ENCODE measurements around the gene TECPR2. TPM values are rescaled to one million over a fixed set of nuclear protein-coding genes. Genes with fewer than 3 reads are reported as not detected.

Gene TECPR2
- total RNA-seq, 2 experiments from 2014 or later = 4.7 to 5.0 TPM

DNA sequence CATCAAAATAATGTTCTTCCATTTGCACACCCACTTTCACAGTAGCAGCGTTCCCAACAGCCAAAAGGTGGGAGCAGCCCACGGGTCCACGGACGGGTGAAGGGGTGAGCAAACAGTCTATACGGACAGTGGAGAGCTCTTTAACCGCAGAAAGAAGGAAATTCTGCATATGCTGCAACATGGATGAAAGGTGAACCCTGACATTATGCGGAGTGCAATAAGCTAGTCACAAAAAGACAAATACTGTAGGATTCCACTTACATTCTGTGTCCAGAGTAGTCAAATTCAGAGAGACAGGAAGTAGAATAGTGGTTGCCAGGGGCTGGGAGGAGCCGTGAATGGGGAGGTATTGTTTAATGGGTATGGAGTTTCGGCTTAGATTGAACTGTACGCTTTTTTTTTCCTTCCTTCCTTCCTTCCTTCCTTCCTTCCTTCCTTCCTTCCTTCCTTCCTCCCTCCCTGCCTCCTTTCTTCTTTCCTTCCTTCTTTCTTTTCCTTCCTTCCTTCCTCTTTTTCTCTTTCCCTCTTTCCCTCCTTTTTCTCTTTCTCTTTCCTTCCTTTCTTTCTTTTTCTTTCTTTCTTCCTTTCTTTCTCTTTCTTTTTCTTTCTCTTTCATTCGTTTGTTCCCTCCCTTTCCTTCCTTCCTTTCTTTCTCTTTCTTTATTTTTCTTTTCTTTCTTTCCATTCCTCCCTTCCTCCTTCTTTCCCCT lies 162.6 kb downstream of the TECPR2 start:
- intact Hi-C loops (cut with micrococcal nuclease) = loop anchor here (5.0 kb wide), 1 partner anchor 67 kb away; the partner anchor contains the start of gene RCOR1
- Mint-ChIP-seq H3K27ac (peak overlapping the region; percentile 75), H3K4me1 (ENCODE audit: low read depth) (peaks cover 28% of the 10 kb centered on the region), H3K9me3 (no peaks in the 10 kb centered on the region), H3K27me3 (no peaks in the 10 kb centered on the region), H3K4me3 (peak overlapping the region; percentile 79), H3K36me3 (ENCODE audit: low read depth) (no peaks in the 10 kb centered on the region)
- TF ChIP-seq, protein P1, sequence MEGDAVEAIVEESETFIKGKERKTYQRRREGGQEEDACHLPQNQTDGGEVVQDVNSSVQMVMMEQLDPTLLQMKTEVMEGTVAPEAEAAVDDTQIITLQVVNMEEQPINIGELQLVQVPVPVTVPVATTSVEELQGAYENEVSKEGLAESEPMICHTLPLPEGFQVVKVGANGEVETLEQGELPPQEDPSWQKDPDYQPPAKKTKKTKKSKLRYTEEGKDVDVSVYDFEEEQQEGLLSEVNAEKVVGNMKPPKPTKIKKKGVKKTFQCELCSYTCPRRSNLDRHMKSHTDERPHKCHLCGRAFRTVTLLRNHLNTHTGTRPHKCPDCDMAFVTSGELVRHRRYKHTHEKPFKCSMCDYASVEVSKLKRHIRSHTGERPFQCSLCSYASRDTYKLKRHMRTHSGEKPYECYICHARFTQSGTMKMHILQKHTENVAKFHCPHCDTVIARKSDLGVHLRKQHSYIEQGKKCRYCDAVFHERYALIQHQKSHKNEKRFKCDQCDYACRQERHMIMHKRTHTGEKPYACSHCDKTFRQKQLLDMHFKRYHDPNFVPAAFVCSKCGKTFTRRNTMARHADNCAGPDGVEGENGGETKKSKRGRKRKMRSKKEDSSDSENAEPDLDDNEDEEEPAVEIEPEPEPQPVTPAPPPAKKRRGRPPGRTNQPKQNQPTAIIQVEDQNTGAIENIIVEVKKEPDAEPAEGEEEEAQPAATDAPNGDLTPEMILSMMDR (IDR thresholded peaks at IDR 0.05) = no peak
- peak; percentile 67 for DNase-seq
- ChIA-PET POLR2A (interaction anchor here (0.6 to 1.7 kb wide), 4 partner anchors 13 to 66 kb away, joined by 3 to 7 read pairs (median 5); partner anchors contain the start of gene ANKRD9), CTCF (interaction anchor here (0.6 to 5.7 kb wide), 32 partner anchors 8 to 376 kb away, joined by 3 to 31 read pairs (median 4); partner anchors contain the start of gene MOK)
- peak; percentile 31 for ATAC-seq

DNA sequence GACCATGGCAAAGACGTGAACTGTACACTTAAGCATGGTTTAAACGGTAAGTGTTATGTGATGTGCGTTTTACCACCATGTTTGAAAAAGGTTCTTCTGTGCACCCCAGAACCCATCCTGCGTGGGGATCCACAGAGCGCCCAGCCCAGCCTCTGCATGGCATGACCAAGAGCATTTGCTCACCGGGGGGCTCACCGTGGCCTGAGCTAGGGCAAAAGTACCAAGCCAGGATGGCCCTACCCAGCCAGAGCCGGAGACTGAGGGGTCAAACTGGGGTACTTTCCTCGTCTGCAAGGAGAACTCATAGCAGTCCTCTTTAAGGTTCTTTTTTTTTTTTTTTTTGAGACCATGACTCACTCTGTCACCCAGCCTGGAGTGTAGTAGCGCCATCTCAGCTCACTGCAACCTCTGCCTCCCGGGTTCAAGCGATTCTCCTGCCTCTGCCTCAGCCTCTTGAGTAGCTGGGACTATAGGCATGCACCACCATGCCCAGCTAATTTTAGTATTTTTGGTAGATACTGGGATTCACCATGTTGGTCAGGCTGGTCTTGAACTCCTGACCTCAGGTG lies 163.3 kb downstream of the TECPR2 start:
- POLR2A ChIA-PET = interaction anchor here (1.2 to 1.7 kb wide), 2 partner anchors 15 to 65 kb away, joined by 4 to 7 read pairs; no protein-coding TSS in a partner anchor

DNA sequence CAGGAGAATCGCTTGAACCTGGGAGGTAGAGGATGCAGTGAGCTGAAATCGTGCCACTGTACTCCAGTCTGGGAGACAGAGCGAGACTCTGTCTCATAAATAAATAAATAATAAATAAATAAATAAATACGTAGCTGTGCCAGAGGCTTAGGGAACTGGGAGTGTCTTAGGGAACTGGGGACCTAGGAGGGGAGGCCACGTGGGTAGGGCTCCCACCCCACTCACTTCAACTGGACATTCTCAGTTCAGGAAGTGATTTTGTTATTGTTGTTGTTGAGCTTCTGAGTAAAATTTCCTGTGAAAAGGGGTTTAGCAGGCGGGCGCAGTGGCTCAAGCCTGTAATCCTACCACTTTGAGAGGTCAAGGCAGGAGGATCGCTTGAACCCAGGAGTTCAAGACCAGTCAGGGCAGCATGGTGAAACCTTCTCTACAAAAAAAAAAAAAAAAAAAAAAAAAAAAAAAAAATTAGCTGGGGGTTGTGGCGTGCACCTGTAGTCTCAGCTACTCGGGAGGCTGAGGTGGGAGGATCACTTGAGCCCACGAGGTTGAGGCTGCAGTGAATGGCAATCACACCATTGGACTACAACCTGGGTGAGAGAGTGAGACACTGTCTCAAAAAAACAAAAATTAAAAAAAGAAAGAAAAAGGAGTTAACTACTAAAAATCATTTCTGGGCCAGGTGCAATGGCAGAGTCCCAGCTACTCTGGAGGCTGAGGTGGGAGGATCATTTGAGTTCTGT lies 165.9 kb downstream of the TECPR2 start:
- no peak for ATAC-seq
- no peaks in the 10 kb centered on the region for H3K9me3 Mint-ChIP-seq
- no peak overlapping the region for H3K27ac Mint-ChIP-seq

More for the DNA sequence above, 163.3 kb downstream of the TECPR2 start:
- intact Hi-C loops (cut with micrococcal nuclease) = loop anchor here (5.0 kb wide), 1 partner anchor 66 kb away; the partner anchor contains the start of gene RCOR1
- Mint-ChIP-seq H3K36me3 (ENCODE audit: low read depth) (no peaks in the 10 kb centered on the region), H3K9me3 (no peaks in the 10 kb centered on the region), H3K27ac (peak overlapping the region; percentile 75), H3K4me3 (peak overlapping the region; percentile 79), H3K27me3 (no peaks in the 10 kb centered on the region), H3K4me1 (ENCODE audit: low read depth) (peaks cover 28% of the 10 kb centered on the region)
- ATAC-seq (no peak), DNase-seq (no peak)
- CTCF ChIA-PET = interaction anchor here (1.3 to 5.7 kb wide), 2 partner anchors 10 to 88 kb away, joined by 6 to 31 read pairs; no protein-coding TSS in a partner anchor
- TF ChIP-seq, protein P1 (IDR thresholded peaks at IDR 0.05) = no peak

DNA sequence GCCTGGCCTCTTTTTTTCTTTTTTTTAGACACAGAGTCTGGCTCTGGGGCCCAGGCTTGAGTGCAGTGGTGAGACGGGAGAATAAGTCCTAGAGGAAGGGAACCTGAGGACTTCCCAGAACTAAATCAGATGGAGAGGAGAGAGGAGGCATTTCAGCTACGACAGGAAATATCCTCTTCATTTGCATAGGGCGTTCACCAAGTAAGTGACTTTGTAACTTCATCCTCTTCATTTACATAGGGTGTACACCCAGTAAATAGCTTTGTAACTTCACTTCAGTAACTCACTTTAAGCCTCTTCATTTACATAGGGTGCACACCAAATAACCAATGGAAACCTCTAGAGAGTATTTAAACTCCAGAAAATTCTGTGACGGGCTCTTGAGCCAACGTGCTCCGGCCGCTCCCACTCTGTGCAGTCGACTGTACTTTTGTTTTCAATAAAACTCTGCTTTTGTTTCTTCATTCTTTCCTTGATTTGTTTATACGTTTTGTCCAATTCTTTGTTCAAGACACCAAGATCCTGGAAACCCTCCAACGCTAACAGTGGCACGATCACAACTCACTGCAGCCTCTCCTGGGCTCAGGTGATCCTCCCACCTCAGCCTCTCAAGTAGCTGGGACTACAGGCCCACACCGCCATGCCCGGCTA lies 168.2 kb downstream of the TECPR2 start:
- Mint-ChIP-seq H3K4me1 (ENCODE audit: low read depth) (peaks cover under 1% of the 10 kb centered on the region), H3K27ac (no peak overlapping the region), H3K4me3 (no peak overlapping the region), H3K36me3 (ENCODE audit: low read depth) (no peaks in the 10 kb centered on the region), H3K27me3 (no peaks in the 10 kb centered on the region), H3K9me3 (no peaks in the 10 kb centered on the region)
- CTCF ChIA-PET = no interaction called here
- TF ChIP-seq, protein P1 (IDR thresholded peaks at IDR 0.05) = no peak
- intact Hi-C loops (cut with micrococcal nuclease) = no loop called here
- ATAC-seq (no peak), DNase-seq (no peak)
- POLR2A ChIA-PET = no interaction called here

More for the DNA sequence above, 165.9 kb downstream of the TECPR2 start:
- H3K36me3 Mint-ChIP-seq (ENCODE audit: low read depth) = no peaks in the 10 kb centered on the region
- H3K4me1 Mint-ChIP-seq (ENCODE audit: low read depth) = peaks cover 21% of the 10 kb centered on the region
- intact Hi-C loops (cut with micrococcal nuclease) = loop anchor here (5.0 kb wide), 1 partner anchor 64 kb away; the partner anchor contains the start of gene RCOR1
- ChIA-PET POLR2A (no interaction called here), CTCF (interaction anchor here (1.4 kb wide), 1 partner anchor 90 kb away, joined by 3 read pairs; no protein-coding TSS in a partner anchor)
- no peak for DNase-seq
- no peak overlapping the region for H3K4me3 Mint-ChIP-seq
- H3K27me3 Mint-ChIP-seq = no peaks in the 10 kb centered on the region
- TF ChIP-seq, protein P1 (IDR thresholded peaks at IDR 0.05) = no peak
